Measurements from ENCODE around the gene ARID2. TPM values are rescaled to one million over a fixed set of nuclear protein-coding genes. Genes with fewer than 3 reads are reported as not detected.

Gene ARID2
- total and polyA plus RNA-seq, 2 of the 13 experiments (the other 11 are each of a cell fraction or from before 2014, with no cell fraction given): 15.9 to 22.2 TPM

DNA sequence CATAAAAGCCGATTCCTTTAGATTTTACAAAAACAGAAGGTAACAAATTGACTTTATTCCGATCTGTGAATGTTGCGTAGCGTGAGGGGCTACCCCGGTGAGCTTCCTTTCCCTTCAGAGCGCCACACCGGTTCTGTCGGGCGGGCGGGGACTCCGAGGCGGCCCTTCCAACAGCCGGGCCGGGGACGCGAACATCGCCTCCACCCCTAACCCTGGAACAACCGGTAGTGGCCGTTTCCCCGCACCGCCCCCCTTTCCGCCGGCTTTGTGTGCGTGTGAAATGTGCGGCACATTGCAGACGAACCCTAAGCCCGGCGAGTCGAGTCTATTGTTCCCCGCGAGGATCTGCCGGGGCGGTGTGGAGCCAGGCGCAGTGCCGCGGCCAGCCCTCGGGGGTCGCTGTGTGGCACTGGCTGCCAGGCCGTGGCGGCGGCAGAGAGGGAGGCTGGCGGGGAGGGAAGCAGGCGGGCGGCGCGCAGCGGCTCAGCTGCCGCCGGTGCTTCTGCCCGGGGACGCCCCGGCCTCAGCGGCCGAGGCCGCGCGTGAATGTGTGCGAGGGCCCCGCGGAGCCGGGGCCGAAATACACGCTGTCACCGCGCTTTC is 775 bp upstream of the ARID2 start:
- DNase-seq (ENCODE audit: low spot score) (peak; percentile 92), FAIRE-seq (no peak), ATAC-seq (peak; percentile 78)
- WGBS (ENCODE audit: low lambda C conversion rate): 0% methylated on average over 18 of the region's 65 CpGs
- H3K9me3 ChIP-seq (ENCODE audit: low read length): no peaks in the 10 kb centered on the region
- peaks cover 35% of the 10 kb centered on the region for H3K4me1 ChIP-seq (ENCODE audit: insufficient read depth, low read length)
- peaks cover 5% of the 10 kb centered on the region; the same call in 1 of the 2 replicates for H4K20me1 ChIP-seq (ENCODE audit: insufficient read depth, low read length)
- intact Hi-C loops (cut with micrococcal nuclease; ENCODE audit: unreplicated experiment) (loop anchor here (5.0 kb wide), 2 partner anchors 264 to 536 kb away; partner anchors contain the start of gene SCAF11), in situ Hi-C loops (cut with HindIII; ENCODE audit: extremely low pct_ligation_motif_present, low pct_unique_long_range_greater_than_20kb) (loop anchor here (5.0 to 25.0 kb wide), 2 partner anchors 186 to 541 kb away; no protein-coding TSS in a partner anchor)
- H3K36me3 ChIP-seq (replicated peaks in 1 of 2; ENCODE audit: control insufficient read depth in 1 of 2, insufficient read depth in 2 of 2, low read length in 2 of 2): no peaks in the 10 kb centered on the region
- H3K27me3 ChIP-seq (ENCODE audit: control insufficient read depth in 1 of 2, insufficient read depth in 2 of 2, low read length in 2 of 2): no peaks in the 10 kb centered on the region; a peak in 1 of 5 replicates
- no TSS peak for BruUV-seq (replicated peaks)
- H2AFZ ChIP-seq (ENCODE audit: low read length): peak overlapping the region; percentile 4
- H3K79me2 ChIP-seq (ENCODE audit: insufficient read depth, low read length): peaks cover 66% of the 10 kb centered on the region
- peak overlapping the region; percentile 97 to 99 (median 98) for H3K4me3 ChIP-seq (replicated peaks in 1 of 3; ENCODE audit: insufficient read depth in 1 of 3, low read depth in 2 of 3, low read length in 3 of 3)
- POLR2A ChIA-PET: interaction anchor here (0.9 to 3.5 kb wide), 3 partner anchors 33 to 468 kb away, joined by 3 to 24 read pairs (median 6); partner anchors contain the start of gene SCAF11
- H3K27ac ChIP-seq (ENCODE audit: extremely low read length, insufficient read depth, low read length): peak overlapping the region; percentile 95
- CTCF ChIA-PET (ENCODE audit: low intra/inter-chr PET ratio, low total read pairs): interaction anchor here (1.0 kb wide), 1 partner anchor 17 kb away, joined by 3 read pairs; no protein-coding TSS in a partner anchor
- H3K9ac ChIP-seq (ENCODE audit: insufficient read depth, low read depth, low read length): peak overlapping the region; percentile 93
- peak overlapping the region; percentile 89 for H3K4me2 ChIP-seq (ENCODE audit: low read depth, low read length)
- TF ChIP-seq HDAC1 (CRISPR knock-in tag; IDR thresholded peaks at IDR 0.05): peak; percentile 96
- no peak for TF ChIP-seq SNAPC4 (CRISPR knock-in tag; IDR thresholded peaks at IDR 0.05)
- TF ChIP-seq SNAPC2 (CRISPR knock-in tag; IDR thresholded peaks at IDR 0.05): no peak
- peak; percentile 22; the same call in 1 of the 2 replicates for TF ChIP-seq ADNP (CRISPR knock-in tag; IDR thresholded peaks at IDR 0.05)
- TF ChIP-seq ZBTB1 (CRISPR knock-in tag; IDR thresholded peaks at IDR 0.05; ENCODE audit: borderline replicate concordance): 0 out of 2 replicates have a peak, but pooled peaks have one; percentile 58
- peak; percentile 60; the same call in 1 of the 2 replicates for TF ChIP-seq ZNF598 (CRISPR knock-in tag; IDR thresholded peaks at IDR 0.05; ENCODE audit: borderline replicate concordance)
- TF ChIP-seq ZNF547 (CRISPR knock-in tag; IDR thresholded peaks at IDR 0.05): peak; percentile 72; the same call in 1 of the 2 replicates
- no peak for TF ChIP-seq PLSCR1 (CRISPR knock-in tag; IDR thresholded peaks at IDR 0.05; ENCODE audit: borderline replicate concordance)
- TF ChIP-seq KLF16 (CRISPR knock-in tag; IDR thresholded peaks at IDR 0.05): peak in 1 of 2 experiments; percentile 98; a peak in 2 of 4 replicates
- peak; percentile 97 to 100 for TF ChIP-seq HMGXB4 (CRISPR knock-in tag; IDR thresholded peaks at IDR 0.05; ENCODE audit: borderline replicate concordance in 1 of 2, low read depth in 1 of 2)
- TF ChIP-seq, protein P1, sequence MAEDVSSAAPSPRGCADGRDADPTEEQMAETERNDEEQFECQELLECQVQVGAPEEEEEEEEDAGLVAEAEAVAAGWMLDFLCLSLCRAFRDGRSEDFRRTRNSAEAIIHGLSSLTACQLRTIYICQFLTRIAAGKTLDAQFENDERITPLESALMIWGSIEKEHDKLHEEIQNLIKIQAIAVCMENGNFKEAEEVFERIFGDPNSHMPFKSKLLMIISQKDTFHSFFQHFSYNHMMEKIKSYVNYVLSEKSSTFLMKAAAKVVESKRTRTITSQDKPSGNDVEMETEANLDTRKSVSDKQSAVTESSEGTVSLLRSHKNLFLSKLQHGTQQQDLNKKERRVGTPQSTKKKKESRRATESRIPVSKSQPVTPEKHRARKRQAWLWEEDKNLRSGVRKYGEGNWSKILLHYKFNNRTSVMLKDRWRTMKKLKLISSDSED (CRISPR knock-in tag; IDR thresholded peaks at IDR 0.05): no peak
- no peak for TF ChIP-seq GPN1 (CRISPR knock-in tag; IDR thresholded peaks at IDR 0.05; ENCODE audit: borderline replicate concordance)

Data from HepG2 (cell line).